GM23338 (cell line): ENCODE data around the gene WDR20. TPM values are rescaled to one million over a fixed set of nuclear protein-coding genes. Genes with fewer than 3 reads are reported as not detected.

ENCODE experiments used
- CREB1 ChIP-seq: fragments of 250-450 bp; sonication (Bioruptor Pico); IDR thresholded peaks from 2 replicates; pipeline ENCODE4 v1.5.0; 2020; ENCODE audit warnings: low read depth, mild to moderate bottlenecking, moderate library complexity
- EZH2 ChIP-seq: fragments of 200-600 bp; sonication (generic); IDR thresholded peaks from one replicate; pipeline ENCODE4 v1.8.0; 2017; ENCODE audit warnings: antibody characterized with exemption, mild to moderate bottlenecking, low read depth; ENCODE audit not compliant: unreplicated experiment
- POLR2AphosphoS5 ChIP-seq: IDR thresholded peaks from 2 replicates; pipeline ENCODE4 v1.6.1; 2016; ENCODE audit warnings: antibody characterized with exemption, low read depth
- REST ChIP-seq: IDR thresholded peaks from one replicate; pipeline ENCODE4 v1.6.1; 2018; ENCODE audit warnings: antibody characterized with exemption; ENCODE audit not compliant: unreplicated experiment
- STAT1 ChIP-seq: IDR thresholded peaks from one replicate; pipeline ENCODE4 v1.6.1; 2016; ENCODE audit warnings: antibody characterized with exemption; ENCODE audit not compliant: unreplicated experiment
- ZNF114 ChIP-seq: fragments of 250-450 bp; sonication (Bioruptor Pico); IDR thresholded peaks from 2 replicates; pipeline ENCODE4 v1.5.0; 2020; ENCODE audit warnings: mild to moderate bottlenecking, moderate library complexity
- ZNF462 ChIP-seq: fragments of 250-450 bp; sonication (Bioruptor Pico); IDR thresholded peaks from 2 replicates; pipeline ENCODE4 v1.5.0; 2020; ENCODE audit warnings: mild to moderate bottlenecking, moderate library complexity
- polyA plus RNA-seq: library from polyadenylated mRNA; unstranded; fragments of >200 nt; fragmentation: Nextera tagmentation; extraction: Ambion mirVana; gene quantifications from 2 replicates; pipeline ENCODE4 v1.2.1, GENCODE V29; 2016
- total RNA-seq: library from RNA; depleted of rRNA; stranded (reverse); fragments of >200 nt; shearing (Covaris generic); gene quantifications from 2 replicates; pipeline ENCODE4 v1.2.3, GENCODE V29; 2014

The WDR20 gene
- total and polyA plus RNA-seq, 2 experiments from 2014 or later, result 17.9 to 21.0 TPM

- TF ChIP-seq ZNF462 (no peak), CREB1 (CRISPR knock-in tag) (no peak), POLR2AphosphoS5 (no peak), EZH2 (no peak), REST (no peak), ZNF114 (CRISPR knock-in tag) (no peak), STAT1 (no peak)
These were observed 76.0 kb downstream of the WDR20 start (continued) for GRCh38 chr14:102215576-102216250.
